Activated CD8-positive, alpha-beta T cell treated with anti-CD3 and anti-CD28 coated beads for 36 hours (primary cell): ENCODE results near the gene OR2Y1. TPM values are rescaled to one million over a fixed set of nuclear protein-coding genes. Genes with fewer than 3 reads are reported as not detected.

Experiments
- ATAC-seq: fragments of 200-7000 bp; cut with Tn5 transposase; one replicate; pipeline ENCODE4 v1.10.0; 2021; ENCODE audit warnings: mild to moderate bottlenecking, moderate library complexity
- CTCF ChIA-PET: fragments of 350-600 bp; sonication (Branson Sonifier 250); formaldehyde crosslinking; loops from one replicate; lab custom pipeline; 2021; ENCODE audit warnings: antibody characterized with exemption; lab: Charles Lee
- POLR2A ChIA-PET: fragments of 350-600 bp; sonication (Branson Sonifier 250); formaldehyde crosslinking; loops from one replicate; lab custom pipeline; 2021; ENCODE audit warnings: antibody characterized with exemption; lab: Charles Lee
- DNase-seq: peaks from one replicate; pipeline ENCODE4 v3.0.0-alpha.2; 2020
- H3K27ac Mint-ChIP-seq: one replicate; pipeline ENCODE4 v1.8.0; 2021; ENCODE audit warnings: mild to moderate bottlenecking, mixed read lengths
- H3K27me3 Mint-ChIP-seq: one replicate; pipeline ENCODE4 v1.8.0; 2021; ENCODE audit warnings: mixed read lengths
- H3K36me3 Mint-ChIP-seq: one replicate; pipeline ENCODE4 v1.8.0; 2021; ENCODE audit warnings: low read depth, mixed read lengths
- H3K4me1 Mint-ChIP-seq: one replicate; pipeline ENCODE4 v1.8.0; 2021; ENCODE audit warnings: low read depth, mixed read lengths
- H3K4me3 Mint-ChIP-seq: one replicate; pipeline ENCODE4 v1.8.0; 2021; ENCODE audit warnings: mild to moderate bottlenecking, moderate library complexity, mixed read lengths
- H3K9me3 Mint-ChIP-seq: one replicate; pipeline ENCODE4 v1.8.0; 2021; ENCODE audit warnings: mixed read lengths
- CTCF ChIP-seq: fragments of 200-600 bp; IDR thresholded peaks from one replicate; pipeline ENCODE4 v1.8.0; 2022; ENCODE audit warnings: antibody characterized with exemption, mild to moderate bottlenecking
- intact Hi-C: fragments of 100-400 bp; cut with micrococcal nuclease; formaldehyde crosslinking; loops from one replicate; pipeline ENCODE4 v1.10.0; 2022
- total RNA-seq, 2 experiments: library from RNA; stranded (reverse); gene quantifications; one replicate each; pipeline ENCODE4 v1.2.3, GENCODE V29; 2021

OR2Y1 gene
- total RNA-seq, 2 experiments from 2014 or later = not detected

- H3K4me3 Mint-ChIP-seq = no peak overlapping the region
- ChIA-PET POLR2A (interaction anchor here (2.1 kb wide), 1 partner anchor 17 kb away, joined by 4 read pairs; no protein-coding TSS in a partner anchor), CTCF (interaction anchor here (1.5 to 2.8 kb wide), 2 partner anchors 9 to 16 kb away, joined by 5 to 9 read pairs; no protein-coding TSS in a partner anchor)
- ATAC-seq (no peak), DNase-seq (no peak)
- H3K4me1 Mint-ChIP-seq = peaks cover 37% of the 10 kb centered on the region
- H3K9me3 Mint-ChIP-seq = no peaks in the 10 kb centered on the region
- peaks cover 14% of the 10 kb centered on the region for H3K36me3 Mint-ChIP-seq
- intact Hi-C loops = no loop called here
- H3K27ac Mint-ChIP-seq = peak overlapping the region; percentile 82
- no peaks in the 10 kb centered on the region for H3K27me3 Mint-ChIP-seq
- no peak for TF ChIP-seq CTCF
Measured at GRCh38 chr5:180785794-180786221, 46.0 kb upstream of the OR2Y1 start.

- DNase-seq = no peak
- ATAC-seq = no peak
- intact Hi-C loops = no loop called here
- Mint-ChIP-seq H3K9me3 (no peaks in the 10 kb centered on the region), H3K4me3 (no peak overlapping the region), H3K4me1 (peaks cover 35% of the 10 kb centered on the region), H3K27me3 (no peaks in the 10 kb centered on the region), H3K36me3 (peaks cover 11% of the 10 kb centered on the region), H3K27ac (peak overlapping the region; percentile 82)
- ChIA-PET POLR2A (interaction anchor here (1.1 to 1.2 kb wide), 2 partner anchors 13 to 46 kb away, joined by 3 read pairs; no protein-coding TSS in a partner anchor), CTCF (interaction anchor here (0.7 to 2.8 kb wide), 7 partner anchors 9 to 85 kb away, joined by 3 to 9 read pairs (median 3); no protein-coding TSS in a partner anchor)
- TF ChIP-seq CTCF = no peak
Measured at GRCh38 chr5:180785121-180785781, 45.4 kb upstream of the OR2Y1 start.

GRCh38 chr5:180784497-180785097 is 44.7 kb upstream of the OR2Y1 start:
- CTCF ChIA-PET = interaction anchor here (0.6 to 2.8 kb wide), 10 partner anchors 10 to 86 kb away, joined by 3 to 9 read pairs (median 3); partner anchors contain the start of gene MGAT1
- Mint-ChIP-seq H3K27me3 (no peaks in the 10 kb centered on the region), H3K9me3 (no peaks in the 10 kb centered on the region), H3K4me1 (peaks cover 31% of the 10 kb centered on the region), H3K36me3 (peaks cover 4% of the 10 kb centered on the region), H3K27ac (no peak overlapping the region), H3K4me3 (no peak overlapping the region)
- intact Hi-C loops = no loop called here
- POLR2A ChIA-PET = interaction anchor here (0.7 to 1.5 kb wide), 4 partner anchors 14 to 96 kb away, joined by 3 to 5 read pairs (median 3); no protein-coding TSS in a partner anchor
- DNase-seq (peak; percentile 82), ATAC-seq (peak; percentile 74)
- peak; percentile 66 for TF ChIP-seq CTCF

GRCh38 chr5:180783340-180784052 is 43.6 kb upstream of the OR2Y1 start:
- no peak for ATAC-seq
- no peak for TF ChIP-seq CTCF
- ChIA-PET CTCF (interaction anchor here (0.6 to 2.8 kb wide), 6 partner anchors 11 to 298 kb away, joined by 3 to 9 read pairs (median 4); partner anchors contain the start of gene MGAT1), POLR2A (interaction anchor here (0.7 to 1.5 kb wide), 2 partner anchors 18 to 95 kb away, joined by 3 to 5 read pairs; no protein-coding TSS in a partner anchor)
- Mint-ChIP-seq H3K36me3 (no peaks in the 10 kb centered on the region), H3K27ac (no peak overlapping the region), H3K4me1 (peaks cover 31% of the 10 kb centered on the region), H3K9me3 (no peaks in the 10 kb centered on the region), H3K27me3 (no peaks in the 10 kb centered on the region), H3K4me3 (no peak overlapping the region)
- intact Hi-C loops = no loop called here
- DNase-seq = no peak
